Immature natural killer cell (primary cell): Measurements from ENCODE around the gene CENPH. TPM values are rescaled to one million over a fixed set of nuclear protein-coding genes. Genes with fewer than 3 reads are reported as not detected.
"Not testable (repeated sequence)": the region's sequence is repeated elsewhere in the genome, so short reads cannot be mapped to it uniquely, and the experiment has no call there.

Source experiments
- DNase-seq, 3 donors: peaks; one replicate each; pipeline ENCODE4 v3.0.0; 2022; ENCODE audit warnings: mixed read lengths in 1 of 3
- H3K27ac Mint-ChIP-seq, 6 donors: one replicate each; pipeline ENCODE4 v1.8.0; 2020; ENCODE audit warnings: mixed read lengths in 6 of 6, mild to moderate bottlenecking in 5 of 6, inconsistent platforms in 4 of 6, moderate library complexity in 3 of 6
- H3K27me3 Mint-ChIP-seq, 3 donors: one replicate each; pipeline ENCODE4 v1.8.0; 2020 to 2021; ENCODE audit warnings: low read depth in 3 of 3, mild to moderate bottlenecking in 3 of 3, mixed read lengths in 3 of 3, moderate library complexity in 3 of 3, inconsistent platforms in 1 of 3
- H3K36me3 Mint-ChIP-seq, 3 donors: one replicate each; pipeline ENCODE4 v1.8.0; 2020; ENCODE audit warnings: mixed read lengths in 3 of 3, inconsistent platforms in 2 of 3, mild to moderate bottlenecking in 2 of 3
- H3K4me1 Mint-ChIP-seq, 2 donors: one replicate each; pipeline ENCODE4 v1.8.0; 2020; ENCODE audit warnings: inconsistent platforms in 2 of 2, mild to moderate bottlenecking in 2 of 2, mixed read lengths in 2 of 2, moderate library complexity in 1 of 2
- H3K4me3 Mint-ChIP-seq, 5 donors: one replicate each; pipeline ENCODE4 v1.8.0; 2020; ENCODE audit warnings: mild to moderate bottlenecking in 5 of 5, mixed read lengths in 5 of 5, inconsistent platforms in 3 of 5, moderate library complexity in 3 of 5
- H3K9me3 Mint-ChIP-seq, 6 donors: one replicate each; pipeline ENCODE4 v1.8.0; 2020; ENCODE audit warnings: mild to moderate bottlenecking in 6 of 6, mixed read lengths in 6 of 6, inconsistent platforms in 4 of 6, moderate library complexity in 3 of 6
- polyA plus RNA-seq, 3 donors: library from polyadenylated mRNA; unstranded; fragments of 300-500 nt; fragmentation: Illumina TruSeq; gene quantifications; one replicate each; pipeline ENCODE4 v1.2.3, GENCODE V29; 2021

The CENPH gene
- polyA plus RNA-seq, 3 donors from 2014 or later, result 5.7 to 7.2 (median 6.4) TPM

DNA sequence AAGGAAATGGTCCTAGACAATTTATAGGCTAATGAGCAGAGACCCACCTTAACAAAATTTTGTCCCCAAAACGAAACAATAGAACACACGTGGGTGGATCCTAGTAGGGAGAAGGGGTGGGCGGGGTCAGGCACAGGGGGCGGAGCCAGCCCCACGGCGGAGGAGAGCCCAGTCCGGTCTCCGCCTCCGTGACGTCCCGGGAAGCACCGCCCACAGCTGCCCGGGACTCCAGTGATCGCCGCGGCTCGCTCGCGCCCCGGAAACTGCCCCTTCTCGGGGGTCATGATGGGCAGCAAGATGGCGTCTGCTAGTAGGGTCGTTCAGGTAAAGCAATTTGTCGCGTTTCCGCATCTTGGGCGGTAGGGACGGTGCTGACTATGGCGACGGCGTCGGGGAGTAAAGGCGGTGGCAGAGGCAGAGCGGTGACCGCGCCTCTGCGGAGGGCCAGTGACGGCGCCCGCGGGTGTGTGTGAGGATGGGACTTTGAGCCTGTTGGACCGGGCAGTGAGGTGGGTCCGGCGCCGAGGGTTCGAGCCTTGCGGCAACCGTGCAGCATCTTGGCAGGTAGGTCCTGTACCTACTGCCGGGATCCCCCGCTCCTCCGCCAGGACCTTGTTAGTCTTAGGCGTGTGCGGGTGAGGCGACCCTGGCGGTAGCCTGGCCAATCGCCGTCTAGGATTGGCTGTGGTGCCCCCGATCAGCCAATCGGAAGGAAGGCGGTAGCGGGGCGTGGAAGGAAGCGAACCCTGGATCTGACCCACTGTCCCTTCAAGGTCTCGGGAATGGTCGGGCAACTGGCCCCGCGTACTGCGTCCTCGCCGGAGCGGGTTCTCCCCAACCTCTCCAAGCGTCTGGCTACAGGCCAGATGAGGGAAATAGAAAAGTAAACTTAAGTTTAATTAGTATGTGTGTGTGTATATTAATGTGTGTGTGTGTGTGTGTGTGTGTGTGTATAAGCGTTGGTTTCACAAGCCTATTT is 28.5 kb downstream of the CENPH start:
- Mint-ChIP-seq H3K36me3 (peaks cover 0 to 4% (median 0%) of the 10 kb centered on the region in 3 donors), H3K27me3 (peaks cover 5 to 16% (median 10%) of the 10 kb centered on the region in 3 donors), H3K4me3 (peak overlapping the region; percentile 96 to 100 (median 99)), H3K4me1 (peaks cover 18 to 36% of the 10 kb centered on the region in 2 donors), H3K9me3 (no peaks in the 10 kb centered on the region), H3K27ac (peak overlapping the region; percentile 95 to 100 (median 98))
- peak; percentile 93 to 95 (median 94) for DNase-seq

DNA sequence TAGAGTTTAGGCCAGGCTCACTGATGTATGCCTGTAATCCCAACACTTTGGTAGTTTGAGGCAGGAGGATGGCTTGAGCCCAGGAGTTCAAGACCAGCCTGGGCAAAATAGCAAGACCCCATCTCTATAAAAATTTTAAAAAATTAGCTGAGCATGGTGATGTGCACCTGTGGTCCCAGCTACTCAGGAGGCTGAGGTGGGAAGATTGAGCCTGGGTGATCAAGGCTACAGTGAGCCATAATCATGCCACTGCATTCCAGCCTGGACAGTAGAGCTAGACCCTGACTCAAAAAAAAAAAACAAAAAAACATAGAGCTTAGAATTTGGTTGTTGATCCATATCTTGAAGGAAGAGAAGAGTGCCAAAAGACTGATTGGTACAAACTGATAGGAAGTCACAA is 30.6 kb downstream of the CENPH start:
- H3K36me3 Mint-ChIP-seq, result peaks cover 0 to 4% (median 0%) of the 10 kb centered on the region in 3 donors
- DNase-seq, result no peak
- H3K4me1 Mint-ChIP-seq, result peaks cover 18 to 36% of the 10 kb centered on the region in 2 donors
- H3K4me3 Mint-ChIP-seq, result no peak overlapping the region
- no peak overlapping the region for H3K27ac Mint-ChIP-seq
- H3K9me3 Mint-ChIP-seq, result no peaks in the 10 kb centered on the region
- H3K27me3 Mint-ChIP-seq, result peaks cover 5 to 14% (median 10%) of the 10 kb centered on the region in 3 donors

DNA sequence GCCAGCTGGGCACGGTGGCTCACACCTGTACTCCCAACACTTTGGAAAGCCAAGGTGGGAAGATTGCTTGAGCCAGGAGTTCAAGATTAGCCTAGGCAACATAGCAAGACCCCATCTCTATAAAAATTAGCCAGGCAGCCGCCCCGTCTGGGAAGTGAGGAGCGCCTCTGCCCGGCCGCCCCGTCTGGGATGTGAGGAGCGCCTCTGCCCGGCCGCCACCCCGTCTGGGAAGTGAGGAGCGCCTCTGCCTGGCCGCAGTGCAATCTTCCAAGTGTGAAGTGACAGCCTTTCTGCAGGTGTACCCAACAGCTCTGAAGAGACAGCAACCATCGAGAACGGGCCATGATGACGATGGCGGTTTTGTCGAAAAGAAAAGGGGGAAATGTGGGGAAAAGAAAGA is 31.0 kb downstream of the CENPH start:
- not testable (repeated sequence) for H3K9me3 Mint-ChIP-seq, H3K27ac Mint-ChIP-seq, DNase-seq, H3K4me3 Mint-ChIP-seq, H3K36me3 Mint-ChIP-seq
- Mint-ChIP-seq H3K27me3 (peaks cover 5 to 12% (median 10%) of the 10 kb centered on the region in 3 donors), H3K4me1 (peaks cover 18 to 36% of the 10 kb centered on the region in 2 donors)

DNA sequence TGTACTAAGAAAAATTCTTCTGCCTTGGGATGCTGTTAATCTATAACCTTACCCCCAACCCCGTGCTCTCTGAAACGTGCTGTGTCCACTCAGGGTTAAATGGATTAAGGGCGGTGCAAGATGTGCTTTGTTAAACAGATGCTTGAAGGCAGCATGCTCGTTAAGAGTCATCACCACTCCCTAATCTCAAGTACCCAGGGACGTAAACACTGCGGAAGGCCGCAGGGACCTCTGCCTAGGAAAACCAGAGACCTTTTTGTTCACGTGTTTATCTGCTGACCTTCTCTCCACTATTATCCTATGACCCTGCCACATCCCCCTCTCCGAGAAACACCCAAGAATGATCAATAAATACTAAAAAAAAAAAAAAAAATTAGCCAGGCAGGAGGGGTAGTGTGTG is 31.4 kb downstream of the CENPH start:
- not testable (repeated sequence) for H3K27ac Mint-ChIP-seq, H3K36me3 Mint-ChIP-seq, H3K4me3 Mint-ChIP-seq, DNase-seq, H3K9me3 Mint-ChIP-seq
- peaks cover 5 to 12% (median 10%) of the 10 kb centered on the region in 3 donors for H3K27me3 Mint-ChIP-seq
- H3K4me1 Mint-ChIP-seq, result peaks cover 18 to 36% of the 10 kb centered on the region in 2 donors

DNA sequence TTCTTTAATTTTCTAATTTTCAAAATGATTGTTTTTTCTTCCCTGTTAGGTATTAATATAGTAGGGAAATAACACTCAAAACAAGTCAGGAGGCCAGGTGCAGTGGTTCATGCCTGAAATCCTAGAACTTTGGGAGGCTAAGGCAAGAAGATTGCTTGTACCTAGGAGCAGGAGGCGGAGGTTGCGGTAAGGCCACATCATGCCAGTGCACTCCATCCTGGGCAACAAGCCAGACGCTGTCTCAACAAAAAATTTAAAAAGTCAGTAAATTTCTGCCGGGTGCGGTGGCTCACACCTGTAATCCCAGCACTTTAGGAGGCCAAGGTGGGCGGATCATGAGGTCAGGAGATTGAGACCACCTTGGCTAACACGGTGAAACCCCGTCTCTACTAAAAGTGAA is 35.1 kb downstream of the CENPH start:
- Mint-ChIP-seq H3K36me3 (peaks cover 0 to 4% (median 4%) of the 10 kb centered on the region in 3 donors), H3K27me3 (peaks cover 0 to 2% (median 0%) of the 10 kb centered on the region in 3 donors), H3K27ac (no peak overlapping the region), H3K4me1 (peaks cover 2 to 9% of the 10 kb centered on the region in 2 donors), H3K9me3 (no peaks in the 10 kb centered on the region), H3K4me3 (no peak overlapping the region)
- DNase-seq, result no peak

DNA sequence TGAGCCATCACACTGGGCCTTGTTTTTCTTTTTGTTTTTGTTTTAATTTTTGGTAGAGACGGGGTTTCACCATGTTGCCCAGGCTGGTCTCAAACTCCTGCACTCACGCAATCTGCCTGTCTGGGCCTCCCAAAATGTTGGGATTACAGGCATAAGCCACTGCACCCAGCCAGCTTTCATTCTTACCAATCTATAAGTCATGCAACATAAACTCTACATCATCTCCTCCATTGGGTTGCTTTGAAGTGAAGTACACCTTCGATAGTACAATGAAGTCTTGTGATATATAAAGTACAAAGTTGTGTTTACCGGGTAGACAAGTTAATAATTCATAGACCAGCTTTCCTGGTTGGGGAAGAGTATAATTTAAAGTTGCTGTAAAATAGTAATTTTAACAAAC is 36.5 kb downstream of the CENPH start:
- Mint-ChIP-seq H3K27ac (no peak overlapping the region), H3K9me3 (no peaks in the 10 kb centered on the region), H3K4me3 (no peak overlapping the region), H3K4me1 (peaks cover 2 to 8% of the 10 kb centered on the region in 2 donors), H3K36me3 (peaks cover 0 to 6% (median 4%) of the 10 kb centered on the region in 3 donors), H3K27me3 (peaks cover 0 to 2% (median 0%) of the 10 kb centered on the region in 3 donors)
- DNase-seq, result no peak

DNA sequence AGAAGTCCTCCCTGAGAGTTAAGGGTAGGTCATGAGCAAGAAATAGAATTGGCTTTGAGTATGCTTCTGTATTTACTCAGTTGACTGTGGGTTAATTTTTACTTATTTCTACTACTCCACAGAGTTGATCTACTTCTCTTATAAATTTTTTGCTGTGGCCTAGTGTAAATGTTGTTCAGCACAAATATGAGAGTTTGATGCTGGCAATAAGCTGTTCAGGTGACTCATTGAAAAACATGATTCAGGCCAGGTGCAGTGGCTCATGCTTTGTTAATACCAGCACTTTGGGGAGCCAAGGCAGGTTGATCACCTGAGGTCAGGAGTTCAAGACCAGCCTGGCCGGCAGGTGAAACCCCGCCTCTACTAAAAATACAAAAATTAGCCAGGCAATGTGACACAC is 40.8 kb downstream of the CENPH start:
- Mint-ChIP-seq H3K4me1 (peaks cover 9 to 14% of the 10 kb centered on the region in 2 donors), H3K27ac (no peak overlapping the region), H3K36me3 (peaks cover 0 to 6% (median 0%) of the 10 kb centered on the region in 3 donors), H3K27me3 (peaks cover 2 to 3% (median 3%) of the 10 kb centered on the region in 3 donors), H3K9me3 (no peaks in the 10 kb centered on the region), H3K4me3 (no peak overlapping the region)
- DNase-seq, result no peak

DNA sequence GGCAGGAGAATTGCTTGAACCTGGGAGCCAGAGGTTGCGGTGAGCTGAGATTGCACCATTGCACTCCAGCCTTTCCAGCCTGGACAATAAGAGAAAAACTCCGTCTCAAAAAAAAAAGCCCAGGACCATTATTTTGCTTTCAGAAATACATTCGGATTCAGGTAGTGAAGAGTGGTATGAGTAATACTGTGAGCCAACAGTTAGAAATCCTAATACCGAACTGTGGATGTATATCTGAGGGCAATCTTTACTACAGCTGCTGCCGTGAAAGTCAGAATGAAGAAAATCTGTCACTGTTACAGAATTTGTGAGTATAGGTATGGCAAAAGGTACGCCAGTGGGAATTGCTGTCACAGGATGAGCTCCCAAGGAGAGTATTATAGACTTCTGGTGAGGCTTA is 41.9 kb downstream of the CENPH start:
- Mint-ChIP-seq H3K4me3 (no peak overlapping the region), H3K9me3 (no peaks in the 10 kb centered on the region), H3K36me3 (peaks cover 0 to 6% (median 0%) of the 10 kb centered on the region in 3 donors), H3K27ac (no peak overlapping the region), H3K4me1 (peaks cover 20 to 25% of the 10 kb centered on the region in 2 donors), H3K27me3 (peaks cover 2 to 3% (median 3%) of the 10 kb centered on the region in 3 donors)
- DNase-seq, result no peak

DNA sequence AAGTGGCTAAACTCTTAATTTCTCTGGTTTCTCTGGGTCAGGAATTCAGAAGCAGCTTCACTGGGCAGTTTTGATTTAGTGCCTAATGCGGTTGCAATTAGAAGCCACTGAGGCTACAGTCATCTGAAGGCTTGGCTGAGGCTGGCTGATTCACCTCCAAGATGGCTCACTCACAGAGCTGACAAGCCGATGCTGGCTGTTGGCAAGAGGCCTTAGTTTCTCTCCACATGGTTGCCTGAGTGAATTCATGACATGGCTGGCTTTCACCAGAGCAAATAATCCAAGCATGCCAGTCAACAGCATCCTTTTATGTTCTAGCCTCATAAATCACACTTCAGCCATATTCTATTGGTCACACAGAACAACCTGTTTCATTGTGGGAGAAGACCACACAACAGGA is 42.5 kb downstream of the CENPH start:
- peaks cover 0 to 6% (median 0%) of the 10 kb centered on the region in 3 donors for H3K36me3 Mint-ChIP-seq
- peaks cover 2 to 3% (median 3%) of the 10 kb centered on the region in 3 donors for H3K27me3 Mint-ChIP-seq
- no peak overlapping the region for H3K4me3 Mint-ChIP-seq
- peak overlapping the region in 1 of 6 donors; percentile 26 for H3K27ac Mint-ChIP-seq
- H3K9me3 Mint-ChIP-seq, result no peaks in the 10 kb centered on the region
- no peak for DNase-seq
- peaks cover 22 to 30% of the 10 kb centered on the region in 2 donors for H3K4me1 Mint-ChIP-seq

DNA sequence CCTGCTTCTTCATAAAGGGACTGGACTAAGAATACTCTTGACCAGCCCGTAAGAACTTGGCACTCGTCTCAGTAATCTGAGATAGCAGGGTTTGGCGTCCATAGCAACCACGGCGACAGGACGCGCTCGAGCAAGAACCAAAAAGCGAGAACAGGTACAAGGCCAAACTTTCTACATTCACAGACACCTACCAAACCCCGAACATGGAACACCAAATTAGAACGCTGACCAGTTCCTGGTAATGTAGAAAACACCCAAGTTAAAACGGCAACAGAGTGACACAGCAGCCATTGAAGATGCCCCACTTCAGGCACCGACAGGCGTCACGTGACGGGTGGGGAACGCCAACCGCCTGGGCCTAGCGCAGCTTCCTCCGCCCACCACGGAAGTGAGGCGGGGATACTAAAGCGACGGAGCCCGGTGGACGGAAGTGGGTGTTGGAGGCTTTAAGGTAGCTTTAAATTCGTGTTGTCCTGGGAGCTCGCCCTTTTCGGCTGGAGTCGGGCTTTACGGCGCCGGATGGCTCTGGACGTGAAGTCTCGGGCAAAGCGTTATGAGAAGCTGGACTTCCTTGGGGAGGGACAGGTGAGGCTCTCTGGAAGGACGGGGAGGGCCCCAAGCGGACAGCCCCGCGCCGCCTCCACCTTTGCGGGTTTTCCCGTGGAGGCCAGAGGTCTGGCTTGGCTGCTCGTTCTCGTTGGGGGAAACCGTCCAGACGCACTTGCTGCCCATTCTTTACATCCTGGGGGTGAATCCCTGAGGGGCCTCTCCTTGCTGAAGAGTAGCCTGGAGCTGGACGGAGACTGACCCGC is 45.3 kb downstream of the CENPH start, which contains the start of gene CDK7:
Gene CDK7, plus strand, starts transcription at position 430 of the 812 bp plus-strand sequence. Its CDS starts 90 bp downstream, at position 520.
- H3K4me1 Mint-ChIP-seq, result peaks cover 42 to 56% of the 10 kb centered on the region in 2 donors
- peak; percentile 88 to 89 (median 89) for DNase-seq
- peaks cover 0 to 7% (median under 1%) of the 10 kb centered on the region in 3 donors for H3K36me3 Mint-ChIP-seq
- peak within 1 kb of the TSS; percentile 78 to 98 (median 94) for H3K27ac Mint-ChIP-seq
- H3K4me3 Mint-ChIP-seq, result peak within 1 kb of the TSS; percentile 95 to 99 (median 98)
- H3K27me3 Mint-ChIP-seq, result peaks cover 2 to 3% (median 3%) of the 10 kb centered on the region in 3 donors
- no peaks in the 10 kb centered on the region for H3K9me3 Mint-ChIP-seq

DNA sequence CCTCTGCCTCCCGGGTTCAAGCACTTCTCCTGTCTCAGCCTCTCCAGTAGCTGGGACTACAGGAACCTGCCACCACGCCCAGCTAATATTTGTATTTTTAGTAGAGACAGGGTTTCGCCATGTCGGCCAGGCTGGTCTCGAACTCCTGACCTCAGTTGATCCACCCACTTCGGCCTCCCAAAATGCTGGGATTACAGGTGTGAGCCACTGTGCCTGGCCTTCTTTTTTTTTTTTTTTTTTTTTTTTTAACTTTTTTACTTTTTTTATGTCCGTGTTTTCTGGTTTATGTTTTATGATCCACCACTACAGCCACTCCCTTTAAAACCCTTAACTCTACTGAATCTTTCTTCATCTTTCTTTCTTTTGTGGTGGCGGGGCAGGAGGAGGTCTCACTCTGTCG is 47.4 kb downstream of the CENPH start:
- not testable (repeated sequence) for H3K9me3 Mint-ChIP-seq, H3K27me3 Mint-ChIP-seq, DNase-seq
- Mint-ChIP-seq H3K36me3 (peaks cover 10 to 14% (median 11%) of the 10 kb centered on the region in 3 donors), H3K4me3 (peak overlapping the region; percentile 50 to 65 (median 62)), H3K27ac (peak overlapping the region in 4 of 6 donors; percentile 5 to 53 (median 26)), H3K4me1 (peaks cover 52 to 72% of the 10 kb centered on the region in 2 donors)

DNA sequence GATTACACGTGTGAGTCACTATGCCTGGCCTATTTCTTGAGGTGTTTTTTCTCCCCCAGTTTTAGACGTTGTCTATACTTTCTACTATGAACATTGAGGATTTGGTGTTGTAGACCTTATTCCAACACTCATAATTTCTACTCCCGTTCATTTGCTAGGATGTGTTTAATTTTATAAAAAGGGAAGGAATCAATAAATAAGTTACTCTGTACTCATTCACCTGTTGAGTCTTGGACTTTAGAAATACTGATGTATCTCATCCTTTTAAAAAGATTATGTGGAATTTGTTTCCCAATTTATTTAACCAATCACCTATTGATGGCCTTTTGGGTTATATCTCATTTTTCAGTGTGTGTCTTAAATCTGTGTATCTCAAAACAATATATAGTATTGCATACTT is 48.5 kb downstream of the CENPH start:
- peak overlapping the region in 1 of 6 donors; percentile 45 for H3K27ac Mint-ChIP-seq
- no peaks in the 10 kb centered on the region for H3K9me3 Mint-ChIP-seq
- H3K4me1 Mint-ChIP-seq, result peaks cover 56 to 82% of the 10 kb centered on the region in 2 donors
- H3K36me3 Mint-ChIP-seq, result peaks cover 11 to 18% (median 12%) of the 10 kb centered on the region in 3 donors
- peak overlapping the region in 2 of 5 donors; percentile 1 to 55 for H3K4me3 Mint-ChIP-seq
- peaks cover 2 to 5% (median 3%) of the 10 kb centered on the region in 3 donors for H3K27me3 Mint-ChIP-seq
- DNase-seq, result no peak

DNA sequence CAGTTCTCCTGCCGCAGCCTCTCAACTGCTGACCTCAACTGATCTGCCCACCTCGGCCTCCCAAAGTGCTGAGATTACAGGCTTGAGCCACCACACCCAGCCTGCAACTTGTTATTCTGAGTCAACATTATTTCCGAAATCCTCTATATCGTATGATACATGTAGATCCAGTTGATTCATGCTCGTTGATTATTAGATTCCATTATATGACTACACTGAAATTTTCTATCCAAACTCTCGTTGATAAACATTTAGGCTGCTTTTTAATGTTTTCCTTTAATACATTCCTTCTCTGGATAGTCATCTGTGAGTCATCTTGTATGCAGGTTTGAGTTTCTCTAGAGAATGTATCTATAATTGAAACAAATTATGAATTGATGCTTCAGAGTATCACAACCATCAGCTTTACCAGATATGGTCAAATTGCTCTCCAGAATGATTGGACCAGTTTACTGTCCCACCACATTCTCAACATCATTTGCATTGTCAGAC is 49.4 kb downstream of the CENPH start:
- Mint-ChIP-seq H3K36me3 (peaks cover 11 to 18% (median 18%) of the 10 kb centered on the region in 3 donors), H3K27ac (peak overlapping the region in 3 of 6 donors; percentile 43 to 76 (median 68)), H3K4me3 (peak overlapping the region in 1 of 5 donors; percentile 45), H3K9me3 (no peaks in the 10 kb centered on the region), H3K27me3 (peaks cover under 1 to 5% (median 2%) of the 10 kb centered on the region in 3 donors), H3K4me1 (peaks cover 59 to 90% of the 10 kb centered on the region in 2 donors)
- no peak for DNase-seq
